SIG-M5 treated with dmso at 0.1 percent for 504 hours (cell line): ENCODE data around the gene NPIPB9.

Experiments used
- DNase-seq: peaks from one replicate; lab custom pipeline; 2025; ENCODE audit not compliant: unreplicated experiment; lab: John Stamatoyannopoulos, UW

Gene NPIPB9

GRCh38 chr16:28821874-28822519 is 70.4 kb downstream of the NPIPB9 start:
- DNase-seq: no peak
